ENCODE measurements around the gene MYH6.

The MYH6 gene

DNA sequence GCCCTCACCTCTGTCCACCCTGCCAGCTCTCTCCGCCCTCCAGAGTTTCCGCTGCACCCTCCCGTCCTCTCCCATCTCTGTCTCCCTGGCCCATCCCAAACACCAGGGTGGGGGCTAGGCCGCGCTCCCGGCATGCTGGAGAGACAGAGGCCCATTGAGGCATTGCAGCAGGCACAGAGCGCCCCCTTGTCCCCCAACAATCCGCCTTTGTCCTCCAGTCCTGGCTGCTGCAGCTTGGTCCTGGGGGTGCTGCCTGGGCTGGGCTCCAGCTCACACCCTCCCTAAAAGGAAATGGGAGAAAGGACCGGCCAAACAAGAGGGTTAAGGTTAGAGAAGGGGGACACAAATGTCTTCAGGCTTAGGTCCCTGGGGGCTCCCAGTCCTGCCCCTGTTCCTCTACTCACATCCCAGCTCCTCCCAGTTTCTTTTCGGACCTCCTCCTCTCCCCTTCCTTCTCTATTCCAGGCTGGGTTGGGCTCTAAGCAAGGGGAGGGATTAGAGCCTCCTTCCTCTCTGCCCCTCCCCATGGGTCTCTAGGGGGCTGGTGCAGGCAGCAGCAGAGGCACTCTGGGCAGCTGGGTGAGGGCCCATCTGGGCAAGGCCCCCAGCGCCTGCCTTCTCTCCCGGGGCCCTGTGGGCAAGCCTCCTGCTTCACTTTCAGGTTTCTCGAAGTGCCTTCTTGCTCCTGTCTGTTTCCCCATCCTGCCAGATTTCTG, 31.4 kb downstream of the MYH6 start, which contains the start of gene CMTM5:
TSS of gene CMTM5 (plus strand) at position 565 of the 716 bp plus-strand sequence. CDS start 206 bp downstream, outside the sequence.
- DNase-seq (ENCODE audit: low read depth): no peak

DNA sequence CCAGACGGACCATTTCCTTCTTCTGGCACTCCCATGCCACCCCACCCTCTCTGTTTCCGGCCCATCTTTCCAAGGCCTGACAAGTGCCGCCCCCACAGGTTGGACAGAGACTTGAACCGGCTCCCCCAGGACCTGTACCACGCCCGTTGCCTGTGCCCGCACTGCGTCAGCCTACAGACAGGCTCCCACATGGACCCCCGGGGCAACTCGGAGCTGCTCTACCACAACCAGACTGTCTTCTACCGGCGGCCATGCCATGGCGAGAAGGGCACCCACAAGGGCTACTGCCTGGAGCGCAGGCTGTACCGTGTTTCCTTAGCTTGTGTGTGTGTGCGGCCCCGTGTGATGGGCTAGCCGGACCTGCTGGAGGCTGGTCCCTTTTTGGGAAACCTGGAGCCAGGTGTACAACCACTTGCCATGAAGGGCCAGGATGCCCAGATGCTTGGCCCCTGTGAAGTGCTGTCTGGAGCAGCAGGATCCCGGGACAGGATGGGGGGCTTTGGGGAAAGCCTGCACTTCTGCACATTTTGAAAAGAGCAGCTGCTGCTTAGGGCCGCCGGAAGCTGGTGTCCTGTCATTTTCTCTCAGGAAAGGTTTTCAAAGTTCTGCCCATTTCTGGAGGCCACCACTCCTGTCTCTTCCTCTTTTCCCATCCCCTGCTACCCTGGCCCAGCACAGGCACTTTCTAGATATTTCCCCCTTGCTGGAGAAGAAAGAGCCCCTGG, 32.4 kb downstream of the MYH6 start:
- no peak for DNase-seq (ENCODE audit: low read depth)

DNA sequence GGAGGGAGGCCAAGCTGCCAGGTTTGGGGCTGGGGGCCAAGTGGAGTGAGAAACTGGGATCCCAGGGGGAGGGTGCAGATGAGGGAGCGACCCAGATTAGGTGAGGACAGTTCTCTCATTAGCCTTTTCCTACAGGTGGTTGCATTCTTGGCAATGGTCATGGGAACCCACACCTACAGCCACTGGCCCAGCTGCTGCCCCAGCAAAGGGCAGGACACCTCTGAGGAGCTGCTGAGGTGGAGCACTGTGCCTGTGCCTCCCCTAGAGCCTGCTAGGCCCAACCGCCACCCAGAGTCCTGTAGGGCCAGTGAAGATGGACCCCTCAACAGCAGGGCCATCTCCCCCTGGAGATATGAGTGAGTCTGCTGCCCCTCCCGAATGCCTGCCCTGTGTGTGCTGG, 35.0 kb downstream of the MYH6 start:
- DNase-seq (ENCODE audit: low read depth): no peak

DNA sequence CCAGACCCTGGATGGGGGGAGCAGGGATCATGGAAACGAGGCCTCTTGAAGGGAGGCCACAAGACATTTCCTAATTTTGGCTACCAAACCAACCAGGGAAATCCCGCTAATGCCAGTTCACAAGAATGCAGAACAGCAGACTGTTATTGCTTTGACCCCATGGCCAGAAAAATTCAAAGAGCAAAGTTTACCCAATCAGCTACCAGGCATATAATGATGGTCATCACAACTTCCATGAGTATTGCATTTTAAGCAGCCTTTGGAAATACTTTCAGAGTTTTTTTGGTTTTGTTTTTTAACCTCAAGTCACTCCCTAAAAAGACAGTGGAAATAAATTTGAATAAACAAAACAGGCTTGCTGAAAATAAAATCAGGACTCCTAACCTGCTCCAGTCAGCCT, 35.6 kb downstream of the MYH6 start, which contains the start of gene IL25:
TSS of gene IL25 (plus strand) at position 301 of the 400 bp plus-strand sequence.
- DNase-seq (ENCODE audit: low read depth): no peak

DNA sequence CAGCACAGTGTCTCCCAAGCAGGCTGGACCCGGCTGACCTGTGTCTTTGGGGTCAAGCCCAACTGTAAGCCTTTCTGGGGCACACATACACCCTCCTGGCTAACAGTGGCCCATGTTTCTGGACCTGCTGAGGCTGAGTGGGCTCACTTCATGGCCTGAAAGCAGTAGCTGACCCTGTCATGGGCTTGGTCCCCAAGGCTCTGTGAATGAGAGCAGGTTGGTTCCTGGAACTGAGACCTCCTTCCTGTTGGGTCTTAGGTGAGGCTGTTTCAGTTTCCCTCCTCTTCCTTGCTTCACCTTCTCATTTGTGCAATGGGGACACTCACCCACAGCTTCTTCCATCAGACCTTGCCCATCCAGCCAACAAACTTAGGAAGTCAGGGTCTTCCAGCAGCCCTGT, 36.2 kb downstream of the MYH6 start:
- no peak for DNase-seq (ENCODE audit: low read depth)

DNA sequence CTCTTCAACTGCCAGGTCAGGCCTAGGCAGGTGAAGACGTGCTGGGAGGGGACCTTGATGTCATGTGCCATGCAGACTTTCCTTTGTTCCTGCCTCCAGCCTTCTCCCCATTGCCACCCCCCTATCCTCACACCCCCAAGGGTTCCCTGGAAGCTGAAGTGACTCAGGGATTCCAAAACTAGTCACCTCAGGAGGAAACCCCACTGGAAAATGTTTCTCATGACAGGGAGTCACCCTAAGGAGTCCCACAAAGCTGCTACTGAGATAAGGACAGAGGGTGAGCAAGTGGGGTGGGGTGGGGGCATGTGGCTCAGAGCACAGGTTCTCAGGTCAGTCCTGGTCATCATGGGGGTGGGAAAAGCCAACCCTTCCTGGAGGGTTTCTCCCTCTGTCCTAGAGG, 37.9 kb downstream of the MYH6 start:
- no peak for DNase-seq (ENCODE audit: low read depth)

DNA sequence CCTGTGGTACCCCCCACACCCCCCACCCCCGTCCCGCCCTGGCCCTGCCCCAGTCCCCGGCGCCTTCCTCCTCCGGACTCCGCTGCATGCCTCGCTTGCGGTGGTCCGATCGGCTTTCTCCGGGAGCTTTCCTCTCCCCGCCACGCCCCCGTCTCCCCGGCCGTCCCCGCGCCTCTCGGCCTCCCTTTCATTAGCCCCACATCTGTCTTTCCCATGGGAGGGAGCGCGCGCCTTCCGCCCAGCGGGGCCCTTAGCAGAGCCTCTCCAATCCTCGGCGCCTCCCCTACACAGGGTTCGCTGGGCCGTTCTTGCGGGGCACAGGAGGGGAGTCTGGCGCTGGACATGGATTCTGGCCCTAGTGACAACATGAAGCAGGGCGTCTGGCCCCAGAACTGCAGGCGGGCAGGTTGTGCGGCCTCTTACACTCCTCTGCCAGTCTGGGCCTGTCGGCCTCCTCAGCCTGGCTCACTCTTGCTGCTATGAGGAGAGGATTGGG, 41.6 kb downstream of the MYH6 start:
- DNase-seq (ENCODE audit: low read depth): no peak

DNA sequence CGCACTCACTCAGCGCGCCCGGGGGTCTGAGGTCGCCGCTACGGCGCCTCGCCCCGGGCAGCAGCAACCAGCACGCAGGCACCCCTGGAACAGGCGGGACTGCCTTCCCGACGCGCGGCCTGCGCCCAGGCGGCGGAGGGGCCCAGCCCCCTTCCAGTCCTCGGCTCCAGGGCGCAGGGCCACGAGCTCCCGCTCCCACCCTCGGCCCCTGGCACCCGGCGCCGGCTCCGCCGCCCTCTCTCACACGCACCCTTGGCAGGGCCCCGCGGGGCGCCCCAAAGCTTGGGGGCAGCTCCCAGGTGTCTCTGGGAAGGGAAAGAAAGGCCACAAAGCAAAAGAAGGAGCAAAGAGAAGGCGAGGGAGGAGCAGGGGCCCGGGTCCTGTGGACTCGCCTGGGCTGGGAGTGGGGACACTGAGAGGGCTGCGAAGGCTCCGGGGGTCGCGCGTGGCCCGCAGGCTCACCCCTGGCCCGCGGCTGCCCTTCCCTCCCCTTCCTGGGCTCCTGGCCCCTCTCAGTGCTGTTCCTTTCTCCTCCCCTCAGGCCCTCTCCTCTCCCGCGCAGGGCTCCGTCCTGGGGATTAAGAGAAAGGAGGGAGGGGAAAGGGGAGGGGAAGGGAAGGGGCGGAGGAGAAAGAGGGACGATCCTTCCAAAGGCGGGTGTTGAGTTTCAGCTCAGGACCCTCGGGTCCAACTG, 42.2 kb downstream of the MYH6 start:
- DNase-seq (ENCODE audit: low read depth): no peak

DNA sequence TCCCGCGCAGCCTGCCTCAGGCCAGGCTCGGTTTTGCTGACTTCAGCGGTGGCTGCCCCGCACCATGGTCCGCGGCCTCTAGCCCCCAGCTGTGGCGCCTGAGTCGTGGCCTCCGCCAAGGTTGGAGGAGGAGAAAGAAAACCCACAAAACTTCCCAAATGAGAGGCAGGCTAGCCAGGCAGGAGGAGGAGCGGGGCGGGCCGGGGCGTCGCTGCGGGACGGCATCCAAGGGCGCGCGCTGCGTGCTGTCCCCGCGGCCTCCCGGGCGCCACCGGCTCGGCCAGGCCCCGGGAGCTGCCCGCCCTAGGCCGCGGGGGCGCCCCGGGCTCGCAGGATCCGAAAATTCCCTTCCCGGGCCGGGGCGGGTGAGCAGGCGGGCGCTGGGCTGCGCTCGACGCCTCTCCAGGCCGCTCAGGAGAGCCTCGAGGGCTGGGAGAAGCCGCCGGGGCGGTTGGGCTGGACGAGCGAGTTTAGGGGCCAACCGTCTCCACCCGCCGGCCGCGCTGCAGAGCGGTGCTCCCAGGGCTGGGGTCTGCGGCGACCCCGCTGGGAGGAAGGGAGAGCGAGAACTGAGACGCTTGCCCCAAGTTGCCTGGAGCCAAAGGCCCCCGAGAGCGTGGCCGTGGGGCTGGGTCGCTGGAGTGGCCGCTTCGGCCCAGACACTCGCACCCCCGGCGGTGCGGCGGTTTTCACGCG, 42.9 kb downstream of the MYH6 start, which contains the start of gene EFS:
TSS of gene EFS (minus strand) at position 137 of the 696 bp plus-strand sequence. CDS start 147 bp downstream, outside the sequence.
- no peak for DNase-seq (ENCODE audit: low read depth)

DNA sequence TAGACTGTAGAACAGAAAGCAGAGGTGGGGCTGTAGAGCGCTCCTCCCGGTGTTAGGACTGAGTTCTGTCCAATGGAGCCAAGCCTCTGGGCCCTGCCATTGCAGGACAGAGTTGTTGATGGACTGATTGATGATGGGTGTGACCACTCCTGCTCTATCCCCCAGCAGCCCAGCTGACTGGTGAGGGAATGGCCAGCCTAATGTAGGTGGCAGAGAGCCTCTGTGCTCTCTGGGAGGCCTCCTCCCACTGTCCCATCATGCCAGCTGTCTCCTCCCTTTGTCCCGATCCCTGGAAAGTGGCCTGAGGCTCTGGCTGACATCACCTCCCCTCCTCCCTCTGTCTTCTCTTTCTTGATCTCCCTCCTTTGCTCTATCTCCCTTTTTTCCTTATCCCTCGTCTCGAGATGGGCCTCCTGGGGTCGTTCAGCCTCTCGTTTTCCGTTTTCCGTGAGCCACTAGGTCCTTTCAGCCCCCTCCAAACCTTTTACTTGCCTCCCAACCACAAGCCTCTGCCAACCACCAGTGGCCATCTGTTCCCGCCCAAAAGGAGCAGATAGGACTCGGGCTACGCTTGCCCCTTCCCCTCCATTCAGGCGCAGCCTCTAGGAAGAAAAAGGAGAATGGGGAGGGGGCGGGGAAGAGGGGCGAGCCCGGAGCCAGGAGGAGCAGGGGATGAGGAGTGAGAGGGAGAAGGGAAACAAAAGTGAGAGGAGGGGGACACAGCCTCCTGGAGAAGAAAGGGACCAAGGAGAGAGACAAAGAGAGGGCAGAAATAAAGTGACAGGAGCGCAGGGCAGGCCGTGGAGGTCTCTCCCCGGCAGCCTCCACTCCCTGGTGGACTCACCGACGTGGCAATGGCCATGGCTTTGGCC, 43.7 kb downstream of the MYH6 start:
- DNase-seq (ENCODE audit: low read depth): no peak

DNA sequence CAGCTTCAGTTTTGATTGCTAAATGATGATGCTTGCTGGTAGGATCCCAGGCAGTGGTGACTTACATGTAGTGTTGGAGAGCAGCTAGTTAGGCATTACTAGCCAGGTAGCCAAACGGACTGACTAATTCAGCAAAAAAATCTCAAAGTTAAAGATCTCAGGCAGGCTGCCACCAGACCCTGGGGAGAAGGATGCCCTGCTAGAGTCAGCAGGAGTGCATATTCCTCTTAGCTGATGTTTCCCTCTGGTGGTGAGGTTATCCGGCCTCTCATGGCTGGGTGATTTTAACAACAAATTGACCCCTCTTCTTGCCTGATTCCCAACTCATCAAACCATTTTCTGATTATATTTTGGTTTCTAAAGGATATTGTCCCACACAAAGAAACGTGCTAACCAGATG, 45.9 kb downstream of the MYH6 start:
- DNase-seq (ENCODE audit: low read depth): no peak

DNA sequence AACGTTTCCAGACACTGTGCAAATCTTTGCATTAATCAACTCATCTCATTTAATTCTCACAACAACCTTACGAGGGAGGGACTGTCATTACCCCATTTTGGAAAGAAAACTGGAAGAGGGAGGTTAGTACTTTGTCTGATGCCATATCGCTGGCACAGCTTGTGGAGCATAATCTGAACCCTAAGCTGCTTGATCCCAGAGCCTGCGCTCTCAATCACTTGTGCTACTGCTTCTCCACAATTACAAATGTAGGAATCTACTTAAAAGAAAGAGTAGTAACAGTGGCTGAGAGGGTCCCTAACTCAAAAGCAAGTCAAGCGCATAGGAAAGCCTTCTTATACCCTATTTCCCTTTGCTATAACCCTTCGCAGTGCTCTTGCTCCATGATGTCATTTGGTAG, 46.3 kb downstream of the MYH6 start:
- no peak for DNase-seq (ENCODE audit: low read depth)

DNA sequence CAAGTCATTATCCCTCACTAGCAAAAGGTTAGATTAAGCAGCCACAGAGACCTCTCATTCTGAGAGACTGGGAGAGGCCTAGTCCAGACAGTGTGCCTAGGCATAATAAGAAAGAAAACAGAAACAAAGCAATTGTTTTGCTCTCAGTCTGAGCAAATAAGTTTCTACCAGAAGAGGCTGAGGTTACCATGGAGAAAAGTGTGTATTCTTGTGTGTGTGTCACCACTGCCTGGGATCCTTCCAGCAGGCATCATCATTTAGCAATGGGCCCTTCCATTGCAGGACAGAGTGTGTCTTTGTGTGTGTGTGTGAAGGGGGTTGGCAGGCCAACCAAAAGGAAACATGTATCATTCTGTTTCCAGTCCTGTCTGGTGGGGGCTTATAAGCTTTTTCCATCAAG, 46.8 kb downstream of the MYH6 start:
- no peak for DNase-seq (ENCODE audit: low read depth)

DNA sequence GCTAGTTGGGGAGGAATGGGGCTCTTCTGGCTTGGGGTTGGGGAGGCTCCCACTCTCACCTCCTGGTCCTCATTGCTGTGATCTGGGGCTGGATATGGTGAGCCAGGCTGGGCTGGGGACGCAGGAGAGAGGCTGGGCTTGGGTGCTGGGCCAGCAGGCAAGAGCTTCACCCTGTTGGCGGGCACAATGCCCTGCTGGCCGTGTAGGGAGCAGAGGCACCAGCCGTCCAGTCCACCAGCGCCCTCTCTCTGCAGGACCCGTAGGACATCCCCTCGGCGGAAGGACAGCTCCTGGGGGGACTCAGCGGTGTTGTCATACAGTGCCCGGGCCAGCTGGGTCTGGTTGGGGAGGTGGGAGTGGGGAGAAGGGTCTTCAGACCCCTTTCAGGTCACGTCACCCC, 47.6 kb downstream of the MYH6 start:
- DNase-seq (ENCODE audit: low read depth): no peak

DNA sequence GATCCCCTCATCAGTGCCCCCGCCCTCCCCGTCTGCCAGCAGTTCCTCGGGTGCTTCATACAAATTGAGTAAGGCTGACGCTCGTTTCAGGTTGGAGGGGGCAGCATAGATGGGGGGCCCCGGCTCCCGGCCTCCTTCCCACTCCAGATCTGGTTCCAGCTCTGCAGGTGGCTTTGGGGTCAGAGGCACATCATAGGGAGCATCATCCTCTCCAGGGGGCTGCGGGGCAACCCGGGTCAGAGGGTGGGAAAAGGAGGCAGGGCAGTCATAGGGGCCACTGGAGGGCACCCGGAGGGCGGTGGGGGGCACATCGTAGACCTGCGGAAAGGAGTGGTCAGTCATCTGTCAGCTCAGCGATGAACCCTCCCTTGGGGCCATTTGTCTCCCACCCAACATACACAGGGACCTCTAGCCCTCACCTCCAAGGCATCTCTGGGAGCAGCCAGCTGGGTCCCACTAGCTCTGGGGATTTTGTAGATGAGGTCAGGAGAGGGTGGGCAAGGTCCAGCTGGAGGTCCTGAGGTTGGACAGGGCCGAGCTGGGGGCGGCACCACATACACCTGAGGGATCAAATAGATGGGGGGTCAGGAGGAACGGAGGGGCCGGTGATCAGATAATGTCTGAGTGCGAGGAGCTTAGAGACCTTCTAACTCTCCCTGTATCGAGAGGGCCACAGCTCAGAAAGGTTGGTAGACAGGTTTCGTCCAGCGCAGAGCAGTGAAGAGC, 48.2 kb downstream of the MYH6 start:
- DNase-seq (ENCODE audit: low read depth): no peak

DNA sequence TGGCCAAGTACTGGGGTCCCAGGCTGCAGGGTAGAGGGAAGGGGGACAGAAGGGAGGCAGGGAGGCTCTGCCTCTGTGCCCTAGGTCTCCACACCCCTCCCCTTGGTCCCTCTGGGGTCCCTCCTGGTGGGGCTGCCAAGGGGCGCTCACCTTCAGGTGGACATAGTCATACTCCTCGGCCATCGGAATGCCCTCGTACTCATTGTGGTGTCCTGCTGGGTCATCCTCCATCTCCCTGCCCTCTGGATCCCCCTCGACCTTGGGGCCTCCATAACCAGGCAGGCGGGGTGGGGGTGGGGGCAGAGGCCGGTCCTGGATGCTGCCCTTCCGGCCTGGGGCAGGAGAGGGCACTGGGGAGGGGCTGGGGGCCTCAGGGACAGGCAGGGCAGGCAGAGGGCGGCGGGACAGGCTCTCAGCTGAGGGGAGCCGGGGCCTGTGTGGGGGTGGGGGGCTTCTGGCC, 48.9 kb downstream of the MYH6 start:
- no peak for DNase-seq (ENCODE audit: low read depth)

DNA sequence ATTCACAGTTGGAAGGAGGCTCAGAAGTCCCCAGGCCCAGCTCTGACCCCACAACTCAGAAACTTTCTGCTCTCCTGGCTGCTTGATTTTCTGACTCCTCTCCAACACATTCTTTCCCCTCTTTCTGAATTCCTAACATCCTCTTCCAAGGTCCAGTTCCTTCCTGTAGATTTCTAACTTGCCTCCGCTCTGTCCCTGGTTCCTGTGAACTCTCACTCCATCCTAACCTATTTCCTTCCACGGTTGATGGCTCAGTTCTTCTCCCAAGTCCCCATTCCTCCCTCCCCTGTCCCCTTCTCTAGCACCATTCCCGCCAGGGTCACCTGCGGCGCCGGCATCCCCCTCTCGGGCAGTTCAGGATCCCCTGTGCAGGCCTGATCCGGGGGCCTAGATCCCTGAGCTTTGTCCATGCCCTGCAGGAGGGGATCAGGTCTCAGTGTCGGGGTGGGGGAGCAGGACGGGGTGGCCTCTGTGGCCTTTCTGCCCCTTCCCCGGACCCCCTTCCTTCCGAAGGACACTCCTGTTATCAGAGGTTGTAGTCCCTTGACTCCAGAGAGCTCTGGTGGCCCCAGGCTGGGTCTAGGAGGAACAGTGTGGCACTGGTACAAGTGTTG, 49.4 kb downstream of the MYH6 start:
- no peak for DNase-seq (ENCODE audit: low read depth)

DNA sequence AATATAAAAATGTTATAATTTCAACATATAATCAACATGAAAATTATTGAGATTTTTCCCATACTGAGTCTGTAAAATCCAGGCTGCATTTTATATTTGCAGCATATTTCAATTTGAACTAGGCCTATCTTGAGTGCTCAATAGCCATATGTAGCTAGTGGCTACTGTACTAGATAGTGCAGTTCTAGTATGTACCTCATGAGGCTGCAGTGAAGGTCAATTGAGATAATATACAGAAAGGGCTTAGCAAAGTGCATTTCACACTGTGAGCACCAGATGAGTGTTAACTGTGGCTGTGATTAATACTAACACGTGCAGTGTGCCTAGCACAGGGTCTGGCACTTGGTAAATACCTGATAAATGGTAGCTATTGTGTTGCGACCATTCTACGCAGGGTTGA, 50.0 kb downstream of the MYH6 start:
- no peak for DNase-seq (ENCODE audit: low read depth)

DNA sequence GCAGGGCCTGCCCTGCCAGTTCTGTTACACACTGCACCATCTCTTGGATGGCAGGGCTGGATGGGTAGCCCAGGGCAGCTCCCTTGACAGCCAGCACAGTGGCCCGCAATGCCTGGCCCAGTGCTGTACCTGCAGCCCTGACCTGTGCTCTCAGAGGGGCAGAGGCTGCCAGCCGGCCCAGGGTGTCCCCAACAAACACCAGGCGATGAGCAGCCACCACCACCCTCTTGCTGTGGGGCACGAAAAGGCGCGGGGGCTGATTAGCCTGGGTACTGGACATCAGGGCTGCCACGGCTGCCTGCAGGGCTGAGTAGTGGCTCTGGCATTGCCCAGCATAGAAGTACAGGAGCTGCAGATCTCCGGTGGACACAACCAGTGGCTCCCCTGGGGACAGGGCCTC, 50.8 kb downstream of the MYH6 start:
- no peak for DNase-seq (ENCODE audit: low read depth)

DNA sequence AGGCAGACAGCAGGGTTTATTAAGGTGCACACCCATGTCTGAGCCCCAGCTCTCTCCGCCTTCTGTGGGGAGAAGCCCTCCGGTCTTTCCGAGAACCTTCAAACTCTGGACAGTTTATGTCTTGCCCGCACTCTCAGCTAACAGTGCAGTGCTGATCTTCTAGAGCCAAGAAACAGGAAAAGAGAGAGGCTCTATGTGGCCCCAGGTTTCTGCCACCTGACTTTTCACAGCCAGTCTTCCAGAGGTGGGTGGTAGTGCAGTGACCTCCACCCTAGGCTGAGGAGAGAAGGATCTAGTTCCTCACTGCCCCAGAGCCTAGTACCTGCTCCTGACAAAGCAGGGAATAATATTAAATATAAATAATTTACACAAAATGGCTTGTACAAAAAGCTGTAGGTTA, 51.4 kb downstream of the MYH6 start:
- DNase-seq (ENCODE audit: low read depth): no peak
